NCI-H69 (cell line): ENCODE measurements around the gene SCYL2.
"Not testable (repeated sequence)": the region's sequence is repeated elsewhere in the genome, so short reads cannot be mapped to it uniquely, and the experiment has no call there.

Source experiments
- DNase-seq: peaks from one replicate; lab custom pipeline; 2025; lab: John Stamatoyannopoulos, UW

Gene SCYL2

GRCh38 chr12:100266835-100267602, at the start of gene SCYL2, which contains the start of gene DEPDC4:
SCYL2 (plus strand) TSS chr12:100267177; CDS start chr12:100282971, 15,794 bp downstream.
DEPDC4 (minus strand) TSS chr12:100267079; CDS start chr12:100267076, 3 bp downstream.
- DNase-seq: peak; percentile 99

GRCh38 chr12:100219328-100220109, 47.5 kb upstream of the SCYL2 start:
- DNase-seq: no peak

- no peak for DNase-seq
These were observed 45.5 kb upstream of the SCYL2 start for GRCh38 chr12:100221523-100221922.

GRCh38 chr12:100222173-100222572, 44.8 kb upstream of the SCYL2 start:
- DNase-seq: not testable (repeated sequence)

GRCh38 chr12:100225491-100225890, 41.5 kb upstream of the SCYL2 start:
- peak; percentile 75 for DNase-seq

- DNase-seq: peak; percentile 45
These were observed 37.8 kb upstream of the SCYL2 start for GRCh38 chr12:100229036-100229635.

- no peak for DNase-seq
These were observed 37.1 kb upstream of the SCYL2 start for GRCh38 chr12:100229876-100230275.

GRCh38 chr12:100231873-100232272, 35.1 kb upstream of the SCYL2 start:
- DNase-seq: peak; percentile 28

GRCh38 chr12:100234166-100234565, 32.8 kb upstream of the SCYL2 start:
- no peak for DNase-seq

- DNase-seq: peak; percentile 76
These were observed 32.2 kb upstream of the SCYL2 start for GRCh38 chr12:100234591-100235304.

GRCh38 chr12:100238801-100239200, 28.2 kb upstream of the SCYL2 start:
- no peak for DNase-seq

- no peak for DNase-seq
These were observed 27.4 kb upstream of the SCYL2 start for GRCh38 chr12:100239589-100239988.

GRCh38 chr12:100243137-100243536, 23.8 kb upstream of the SCYL2 start:
- DNase-seq: no peak

GRCh38 chr12:100247765-100248164, 19.2 kb upstream of the SCYL2 start:
- no peak for DNase-seq

GRCh38 chr12:100248886-100249285, 18.1 kb upstream of the SCYL2 start:
- no peak for DNase-seq

GRCh38 chr12:100249941-100250340, 17.0 kb upstream of the SCYL2 start:
- DNase-seq: no peak

GRCh38 chr12:100251917-100252316, 15.1 kb upstream of the SCYL2 start:
- no peak for DNase-seq

GRCh38 chr12:100253437-100253836, 13.5 kb upstream of the SCYL2 start:
- DNase-seq: no peak

- DNase-seq: no peak
These were observed 12.1 kb upstream of the SCYL2 start for GRCh38 chr12:100254876-100255275.

- DNase-seq: no peak
These were observed 8.8 kb upstream of the SCYL2 start for GRCh38 chr12:100258127-100258526.

- no peak for DNase-seq
These were observed 3.8 kb upstream of the SCYL2 start for GRCh38 chr12:100263131-100263530.

- DNase-seq: not testable (repeated sequence)
These were observed 1.9 kb upstream of the SCYL2 start for GRCh38 chr12:100265107-100265506.
